Adipose tissue (tissue), 3 donors: Measurements from ENCODE around the gene FANCB. TPM values are rescaled to one million over a fixed set of nuclear protein-coding genes. Genes with fewer than 3 reads are reported as not detected.

Experiments used
- H3K27ac ChIP-seq: one replicate; pipeline ENCODE4 v1.5.1; 2013; ENCODE audit warnings: low read depth, low read length
- WGBS, 3 donors: extraction: QIAGEN DNeasy Blood & Tissue Kit; methylation state at CpG; one replicate each; pipeline ENCODE4 v1.1.7; 2013; 5-methylcytosine and 5-hydroxymethylcytosine counted together
- polyA plus RNA-seq, 3 donors: library from polyadenylated mRNA; stranded (reverse); fragments of 200-250 nt; gene quantifications; one replicate each; pipeline ENCODE4 v1.2.3, GENCODE V29; 2013
- donor health status: healthy with polysubstance abuse.
- donor health status: Bipolar disorder and iron deficiency.
- donor health status: healthy.

The FANCB gene
- under 1 TPM; 0.17 to 0.22 (median 0.18) TPM for polyA plus RNA-seq

- H3K27ac ChIP-seq, result no peak within 1 kb of the TSS
- 0 to 34% (median 0%) methylated on average over 35 to 77 of the region's 78 CpGs for WGBS, 3 donors
Measured at GRCh38 chrX:14872851-14873675, at the start of gene FANCB, which contains the start of gene MOSPD2. TSS of gene FANCB (minus strand) at chrX:14873069. CDS start at chrX:14865510, 7,559 bp downstream. TSS of gene MOSPD2 (plus strand) at chrX:14873421. CDS start at chrX:14873529, 108 bp downstream.

GRCh38 chrX:14922437-14922836 lies 49.6 kb upstream of the FANCB start:
- WGBS, 3 donors, result 76 to 97% (median 89%) methylated on average over 6 of the region's 6 CpGs
- no peak overlapping the region for H3K27ac ChIP-seq

GRCh38 chrX:14920196-14920595 lies 47.3 kb upstream of the FANCB start:
- H3K27ac ChIP-seq, result no peak overlapping the region
- 77 to 98% (median 81%) methylated on average over 2 of the region's 2 CpGs for WGBS, 3 donors

- no peak overlapping the region for H3K27ac ChIP-seq
- 38 to 52% (median 48%) methylated on average over 2 of the region's 2 CpGs for WGBS, 3 donors
Measured at GRCh38 chrX:14919407-14919806, 46.5 kb upstream of the FANCB start.

- WGBS, 3 donors, result 72 to 87% (median 81%) methylated on average over 3 of the region's 3 CpGs
Measured at GRCh38 chrX:14916017-14916674, 43.3 kb upstream of the FANCB start.

GRCh38 chrX:14915596-14915995 lies 42.7 kb upstream of the FANCB start:
- WGBS, 3 donors, result 89 to 100% (median 96%) methylated on average over 3 of the region's 3 CpGs
- H3K27ac ChIP-seq, result no peak overlapping the region

More at GRCh38 chrX:14916017-14916674, 43.3 kb upstream of the FANCB start:
- no peak overlapping the region for H3K27ac ChIP-seq

GRCh38 chrX:14913241-14913640 lies 40.4 kb upstream of the FANCB start:
- 79 to 92% (median 81%) methylated on average over 2 of the region's 2 CpGs for WGBS, 3 donors
- no peak overlapping the region for H3K27ac ChIP-seq

- WGBS, 3 donors, result 55 to 89% (median 67%) methylated on average over 2 of the region's 2 CpGs
Measured at GRCh38 chrX:14903891-14904290, 31.0 kb upstream of the FANCB start.

GRCh38 chrX:14902537-14902936 lies 29.7 kb upstream of the FANCB start:
- no peak overlapping the region for H3K27ac ChIP-seq

More at GRCh38 chrX:14903891-14904290, 31.0 kb upstream of the FANCB start:
- H3K27ac ChIP-seq, result no peak overlapping the region

- no peak overlapping the region for H3K27ac ChIP-seq
Measured at GRCh38 chrX:14899607-14900006, 26.7 kb upstream of the FANCB start.

- no peak overlapping the region for H3K27ac ChIP-seq
- 72 to 94% (median 93%) methylated on average over 2 of the region's 2 CpGs for WGBS, 3 donors
Measured at GRCh38 chrX:14897042-14897441, 24.2 kb upstream of the FANCB start.

GRCh38 chrX:14896273-14896672 lies 23.4 kb upstream of the FANCB start:
- WGBS, 3 donors, result 88 to 98% (median 92%) methylated on average over 2 of the region's 2 CpGs
- H3K27ac ChIP-seq, result no peak overlapping the region

- no peak overlapping the region for H3K27ac ChIP-seq
- WGBS, 3 donors, result 55 to 90% (median 80%) methylated on average over 1 to 3 of the region's 3 CpGs
Measured at GRCh38 chrX:14886252-14886651, 13.4 kb upstream of the FANCB start.

GRCh38 chrX:14884714-14885113 lies 11.8 kb upstream of the FANCB start:
- WGBS, 3 donors, result 66 to 94% (median 93%) methylated on average over 1 of the region's 1 CpG
- no peak overlapping the region for H3K27ac ChIP-seq

- no peak overlapping the region for H3K27ac ChIP-seq
Measured at GRCh38 chrX:14883826-14884225, 11.0 kb upstream of the FANCB start.

GRCh38 chrX:14875624-14876023 lies 2.8 kb upstream of the FANCB start:
- WGBS, 3 donors, result 75 to 80% (median 75%) methylated on average over 7 of the region's 7 CpGs
- H3K27ac ChIP-seq, result no peak overlapping the region

GRCh38 chrX:14873676-14874049 lies 794 bp upstream of the FANCB start:
- no peak overlapping the region for H3K27ac ChIP-seq
- WGBS, 3 donors, result 0 to 31% (median 4%) methylated on average over 8 of the region's 8 CpGs

- WGBS, 3 donors, result 13 to 42% (median 17%) methylated on average over 7 of the region's 7 CpGs
- H3K27ac ChIP-seq, result no peak overlapping the region
Measured at GRCh38 chrX:14872355-14872754, 514 bp downstream of the FANCB start.

- H3K27ac ChIP-seq, result no peak overlapping the region
- WGBS, 3 donors, result 64 to 75% (median 67%) methylated on average over 1 of the region's 1 CpG
Measured at GRCh38 chrX:14871767-14872166, 1.1 kb downstream of the FANCB start.

GRCh38 chrX:14865201-14865600 lies 7.7 kb downstream of the FANCB start:
- 59 to 78% (median 62%) methylated on average over 1 of the region's 1 CpG for WGBS, 3 donors
- no peak overlapping the region for H3K27ac ChIP-seq
